GM19193 (cell line): ENCODE measurements around the gene CALCOCO1.

Experiments used
- POLR2A ChIP-seq: IDR thresholded peaks from 4 replicates; pipeline ENCODE4 v1.6.1; 2011; ENCODE audit not compliant: insufficient read depth, insufficient read length; ENCODE audit errors: extremely low read depth

The CALCOCO1 gene

GRCh38 chr12:53726946-53727309 lies 324 bp downstream of the CALCOCO1 start:
- no peak for TF ChIP-seq POLR2A

GRCh38 chr12:53726341-53726740 lies 911 bp downstream of the CALCOCO1 start:
- TF ChIP-seq POLR2A: no peak

- TF ChIP-seq POLR2A: no peak
Measured at GRCh38 chr12:53725824-53726223, 1.4 kb downstream of the CALCOCO1 start.

GRCh38 chr12:53722450-53723041 lies 4.7 kb downstream of the CALCOCO1 start:
- no peak for TF ChIP-seq POLR2A

GRCh38 chr12:53720946-53721345 lies 6.3 kb downstream of the CALCOCO1 start:
- no peak for TF ChIP-seq POLR2A

- TF ChIP-seq POLR2A: no peak
Measured at GRCh38 chr12:53719649-53720048, 7.6 kb downstream of the CALCOCO1 start.

- TF ChIP-seq POLR2A: no peak
Measured at GRCh38 chr12:53717319-53717718, 9.9 kb downstream of the CALCOCO1 start.

- TF ChIP-seq POLR2A: no peak
Measured at GRCh38 chr12:53714004-53714403, 13.2 kb downstream of the CALCOCO1 start.

GRCh38 chr12:53713516-53713915 lies 13.7 kb downstream of the CALCOCO1 start:
- no peak for TF ChIP-seq POLR2A

GRCh38 chr12:53712059-53712643 lies 15.1 kb downstream of the CALCOCO1 start:
- TF ChIP-seq POLR2A: no peak

GRCh38 chr12:53710091-53710490 lies 17.2 kb downstream of the CALCOCO1 start:
- TF ChIP-seq POLR2A: no peak

GRCh38 chr12:53709671-53710070 lies 17.6 kb downstream of the CALCOCO1 start:
- TF ChIP-seq POLR2A: no peak

- TF ChIP-seq POLR2A: no peak
Measured at GRCh38 chr12:53706080-53706479, 21.2 kb downstream of the CALCOCO1 start.

- TF ChIP-seq POLR2A: no peak
Measured at GRCh38 chr12:53703756-53704155, 23.5 kb downstream of the CALCOCO1 start.

GRCh38 chr12:53701518-53702264 lies 25.6 kb downstream of the CALCOCO1 start:
- TF ChIP-seq POLR2A: no peak

GRCh38 chr12:53700567-53700966 lies 26.7 kb downstream of the CALCOCO1 start:
- no peak for TF ChIP-seq POLR2A
